Cardiac fibroblast (primary cell): ENCODE results near the gene TSR1.

Source experiments
- DNase-seq, 2 donors: peaks; one replicate each; pipeline versions ENCODE4 v3.0.0 to v3.0.0-alpha.2; 2010; ENCODE audit warnings: low read depth in 2 of 2
- H3K4me3 ChIP-seq, 2 donors: replicated peaks in 1 of 2; 1 replicate in 1 of 2; 2 replicates in 1 of 2; pipeline ENCODE4 v1.5.1; 2011; ENCODE audit warnings: low read depth in 2 of 2, low read length in 2 of 2, mild to moderate bottlenecking in 2 of 2, moderate library complexity in 1 of 2
- CTCF ChIP-seq: IDR thresholded peaks from one replicate; pipeline ENCODE4 v1.5.1; 2011; ENCODE audit warnings: low read depth, mild to moderate bottlenecking, low read length, inconsistent platforms

Gene TSR1

GRCh38 chr17:2380226-2380922 is 44.1 kb upstream of the TSR1 start:
- no peak overlapping the region for H3K4me3 ChIP-seq
- no peak for DNase-seq
- TF ChIP-seq CTCF = no peak

- no peak overlapping the region for H3K4me3 ChIP-seq
- DNase-seq = no peak
- TF ChIP-seq CTCF = no peak
Measured at GRCh38 chr17:2379489-2380225, 43.4 kb upstream of the TSR1 start.

GRCh38 chr17:2378905-2379304 is 42.6 kb upstream of the TSR1 start:
- no peak for DNase-seq
- H3K4me3 ChIP-seq = no peak overlapping the region
- no peak for TF ChIP-seq CTCF

- no peak for DNase-seq
- H3K4me3 ChIP-seq = no peak overlapping the region
- no peak for TF ChIP-seq CTCF
Measured at GRCh38 chr17:2377659-2378058, 41.4 kb upstream of the TSR1 start.

GRCh38 chr17:2376107-2376506 is 39.9 kb upstream of the TSR1 start:
- no peak for DNase-seq
- no peak overlapping the region for H3K4me3 ChIP-seq
- no peak for TF ChIP-seq CTCF

GRCh38 chr17:2375406-2375805 is 39.1 kb upstream of the TSR1 start:
- no peak overlapping the region for H3K4me3 ChIP-seq
- DNase-seq = no peak
- no peak for TF ChIP-seq CTCF
